Fibroblast of lung (primary cell): ENCODE data around the gene ALDH5A1. TPM values are rescaled to one million over a fixed set of nuclear protein-coding genes. Genes with fewer than 3 reads are reported as not detected.

Experiments used
- DNase-seq, 2 donors: peaks; one replicate each; pipeline versions ENCODE4 v3.0.0 to v3.0.0-alpha.2; 2010; ENCODE audit warnings: low read depth in 2 of 2
- H2AFZ ChIP-seq: 2 replicates; pipeline ENCODE4 v1.5.1; 2012; ENCODE audit warnings: low read length, control low read depth, inconsistent platforms
- H3K27ac ChIP-seq: 2 replicates; pipeline ENCODE4 v1.5.1; 2011; ENCODE audit warnings: low read length, control low read depth; ENCODE audit not compliant: insufficient read depth
- H3K27me3 ChIP-seq: 2 replicates; pipeline ENCODE4 v1.5.1; 2011; ENCODE audit warnings: mild to moderate bottlenecking, low read length; ENCODE audit not compliant: control insufficient read depth, insufficient read depth
- H3K36me3 ChIP-seq: 2 replicates; pipeline ENCODE4 v1.5.1; 2011; ENCODE audit warnings: low read length; ENCODE audit not compliant: control insufficient read depth, insufficient read depth
- H3K4me1 ChIP-seq: 2 replicates; pipeline ENCODE4 v1.5.1; 2011; ENCODE audit warnings: low read length; ENCODE audit not compliant: control insufficient read depth, insufficient read depth; ENCODE audit errors: extremely low read depth
- H3K4me2 ChIP-seq: 2 replicates; pipeline ENCODE4 v1.5.1; 2011; ENCODE audit warnings: low read length, control low read depth; ENCODE audit not compliant: insufficient read depth; ENCODE audit errors: extremely low read depth
- H3K4me3 ChIP-seq, 4 experiments: fragments of 200-600 bp in 1 of 4; sonication (generic) in 1 of 4; replicated peaks in 1 of 4; 2 replicates each; pipeline ENCODE4 v1.5.1; 2011 to 2016; ENCODE audit warnings: low read length in 4 of 4, low read depth in 3 of 4, mild to moderate bottlenecking in 3 of 4, control low read depth in 2 of 4, inconsistent platforms in 1 of 4, mixed read lengths in 1 of 4; ENCODE audit not compliant: insufficient read depth in 1 of 4; ENCODE audit errors: control extremely low read depth in 1 of 4
- H3K79me2 ChIP-seq: 2 replicates; pipeline ENCODE4 v1.5.1; 2012; ENCODE audit warnings: mild to moderate bottlenecking, low read length, inconsistent platforms; ENCODE audit not compliant: control insufficient read depth, insufficient read depth
- H3K9ac ChIP-seq: 2 replicates; pipeline ENCODE4 v1.5.1; 2011; ENCODE audit warnings: mild to moderate bottlenecking, low read length, control low read depth; ENCODE audit not compliant: insufficient read depth
- H3K9me3 ChIP-seq: 2 replicates; pipeline ENCODE4 v1.5.1; 2012; ENCODE audit warnings: low read depth, low read length; ENCODE audit not compliant: control insufficient read depth, insufficient read depth
- H4K20me1 ChIP-seq: 2 replicates; pipeline ENCODE4 v1.5.1; 2011; ENCODE audit warnings: low read length; ENCODE audit not compliant: control insufficient read depth, insufficient read depth; ENCODE audit errors: extremely low read depth
- CTCF ChIP-seq, 2 donors: IDR thresholded peaks in 1 of 2; conservative IDR thresholded peaks in 1 of 2; 1 replicate in 1 of 2; 2 replicates in 1 of 2; pipeline ENCODE4 v1.5.1; 2011 to 2012; ENCODE audit warnings: low read length in 2 of 2, control low read depth in 1 of 2, inconsistent platforms in 1 of 2, low read depth in 1 of 2, mild to moderate bottlenecking in 1 of 2
- EZH2 ChIP-seq: IDR thresholded peaks from 2 replicates; pipeline ENCODE4 v1.5.1; 2012; ENCODE audit warnings: low read length, control low read depth, mild to moderate bottlenecking; ENCODE audit errors: missing control alignments
- polyA plus RNA-seq, 2 donors: library from polyadenylated mRNA; depleted of rRNA in 1 of 2; stranded (reverse) in 1 of 2; unstranded in 1 of 2; fragments of >200 nt; gene quantifications; 2 replicates each; pipeline ENCODE4 v1.2.1, GENCODE V29; 2011 to 2012; ENCODE audit warnings: missing spikeins in 1 of 2
- total RNA-seq: library from RNA; depleted of rRNA; stranded (reverse); fragments of >200 nt; gene quantifications from 2 replicates; pipeline ENCODE4 v1.2.1, GENCODE V29; 2014

Gene ALDH5A1
- total and polyA plus RNA-seq, 2 donors (not counting 1 experiment from before 2014, with no cell fraction given) = 0.23 to 0.33 TPM

- H3K27me3 ChIP-seq = no peaks in the 10 kb centered on the region
These were observed 46.4 kb upstream of the ALDH5A1 start for GRCh38 chr6:24448396-24448795.

GRCh38 chr6:24448828-24449525 lies 45.8 kb upstream of the ALDH5A1 start:
- Histone ChIP-seq H3K36me3 (no peaks in the 10 kb centered on the region), H2AFZ (no peak overlapping the region), H3K4me3 (no peak overlapping the region), H3K27me3 (no peaks in the 10 kb centered on the region), H4K20me1 (no peaks in the 10 kb centered on the region), H3K79me2 (no peaks in the 10 kb centered on the region), H3K4me2 (no peak overlapping the region), H3K4me1 (no peaks in the 10 kb centered on the region), H3K9ac (no peak overlapping the region), H3K9me3 (no peaks in the 10 kb centered on the region), H3K27ac (no peak overlapping the region)
- TF ChIP-seq CTCF (conservative IDR thresholded peaks at IDR 0.05 in 1 of 2, IDR thresholded peaks at IDR 0.05 in 1 of 2; ENCODE audit: low read depth in 1 of 2, low read length in 2 of 2) (no peak), EZH2 (no peak)
- DNase-seq = no peak

More at GRCh38 chr6:24448396-24448795, 46.4 kb upstream of the ALDH5A1 start:
- no peak for TF ChIP-seq EZH2
- TF ChIP-seq CTCF (conservative IDR thresholded peaks at IDR 0.05 in 1 of 2, IDR thresholded peaks at IDR 0.05 in 1 of 2; ENCODE audit: low read depth in 1 of 2, low read length in 2 of 2) = no peak
- H4K20me1 ChIP-seq = no peaks in the 10 kb centered on the region
- H3K79me2 ChIP-seq = no peaks in the 10 kb centered on the region
- no peak overlapping the region for H3K27ac ChIP-seq
- no peak overlapping the region for H3K4me3 ChIP-seq
- no peak overlapping the region for H3K9ac ChIP-seq
- H3K36me3 ChIP-seq = no peaks in the 10 kb centered on the region
- no peak overlapping the region for H2AFZ ChIP-seq
- no peaks in the 10 kb centered on the region for H3K9me3 ChIP-seq
- no peak for DNase-seq
- no peak overlapping the region for H3K4me2 ChIP-seq
- no peaks in the 10 kb centered on the region for H3K4me1 ChIP-seq

GRCh38 chr6:24451581-24452388 lies 43.0 kb upstream of the ALDH5A1 start:
- no peaks in the 10 kb centered on the region for H3K79me2 ChIP-seq
- no peaks in the 10 kb centered on the region for H4K20me1 ChIP-seq
- no peak overlapping the region for H3K4me3 ChIP-seq
- no peak overlapping the region for H3K4me2 ChIP-seq
- H3K27ac ChIP-seq = no peak overlapping the region
- no peaks in the 10 kb centered on the region for H3K4me1 ChIP-seq
- no peak for DNase-seq
- H2AFZ ChIP-seq = no peak overlapping the region
- no peaks in the 10 kb centered on the region for H3K27me3 ChIP-seq
- no peaks in the 10 kb centered on the region for H3K9me3 ChIP-seq
- TF ChIP-seq EZH2 (no peak), CTCF (conservative IDR thresholded peaks at IDR 0.05 in 1 of 2, IDR thresholded peaks at IDR 0.05 in 1 of 2; ENCODE audit: low read depth in 1 of 2, low read length in 2 of 2) (no peak)
- no peaks in the 10 kb centered on the region for H3K36me3 ChIP-seq
- no peak overlapping the region for H3K9ac ChIP-seq
